HepG2 (cell line): ENCODE data around the gene MAGI1. TPM values are rescaled to one million over a fixed set of nuclear protein-coding genes. Genes with fewer than 3 reads are reported as not detected.

Experiments
- ATAC-seq: fragments of 200-7000 bp; cut with Tn5 transposase; 3 replicates; pipeline ENCODE4 v1.9.1; 2020; ENCODE audit warnings: mild to moderate bottlenecking, moderate library complexity
- BruUV-seq: library from RNA; stranded (reverse); fragments of 400-500 nt; replicated peaks from 2 replicates; lab custom pipeline; 2021; lab: Mats Ljungman, UMichigan
- CTCF ChIA-PET: fragments of 300-600 bp; formaldehyde crosslinking; extraction: SDS; loops from one replicate; lab custom pipeline; 2021; ENCODE audit warnings: low total read pairs, inconsistent platforms, low intra/inter-chr PET ratio; lab: Yijun Ruan, JAX
- POLR2A ChIA-PET: fragments of 350-600 bp; sonication (Branson Sonifier 250); formaldehyde crosslinking; loops from one replicate; lab custom pipeline; 2020; ENCODE audit warnings: antibody characterized with exemption, inconsistent platforms; lab: Yijun Ruan, JAX
- DNase-seq: peaks from one replicate; pipeline ENCODE4 v3.0.0-alpha.2; 2015; ENCODE audit warnings: low spot score
- FAIRE-seq: peaks from 3 replicates; lab custom pipeline; 2011; peaks lifted over from hg19 to GRCh38; lab: Jason Lieb, UNC
- H2AFZ ChIP-seq: one replicate; pipeline ENCODE4 v1.6.1; 2011; ENCODE audit warnings: low read length, inconsistent platforms
- H3K27ac ChIP-seq: fragments of 300-600 bp; 3 replicates; pipeline ENCODE4 v1.8.0; 2011; ENCODE audit warnings: mixed run types, mild to moderate bottlenecking, mixed read lengths, low read length, inconsistent platforms; ENCODE audit not compliant: insufficient read depth; ENCODE audit errors: extremely low read length
- H3K27me3 ChIP-seq, 2 experiments: fragments of 200-600 bp in 1 of 2; 2 replicates in 1 of 2; 3 replicates in 1 of 2; pipeline versions ENCODE4 v1.6.0 to v1.8.0; 2011; ENCODE audit warnings: low read length in 2 of 2, mild to moderate bottlenecking in 2 of 2, moderate library complexity in 2 of 2, inconsistent platforms in 1 of 2; ENCODE audit not compliant: insufficient read depth in 2 of 2, control insufficient read depth in 1 of 2
- H3K36me3 ChIP-seq, 2 experiments: fragments of 200-600 bp in 1 of 2; replicated peaks in 1 of 2; 2 replicates in 1 of 2; 3 replicates in 1 of 2; pipeline versions ENCODE4 v1.5.1 to v1.8.0; 2011; ENCODE audit warnings: low read length in 2 of 2, inconsistent platforms in 1 of 2; ENCODE audit not compliant: insufficient read depth in 2 of 2, control insufficient read depth in 1 of 2
- H3K4me1 ChIP-seq: 2 replicates; pipeline ENCODE4 v1.5.1; 2012; ENCODE audit warnings: low read length, inconsistent platforms; ENCODE audit not compliant: insufficient read depth
- H3K4me2 ChIP-seq: 2 replicates; pipeline ENCODE4 v1.6.0; 2011; ENCODE audit warnings: low read depth, low read length, inconsistent platforms
- H3K4me3 ChIP-seq, 3 experiments: fragments of 200-600 bp in 1 of 3; sonication (generic), shearing (Covaris generic) in 1 of 3; replicated peaks in 1 of 3; 2 replicates each; pipeline ENCODE4 v1.5.1; 2011 to 2016; ENCODE audit warnings: low read length in 3 of 3, inconsistent platforms in 2 of 3, low read depth in 2 of 3, mild to moderate bottlenecking in 2 of 3, control low read depth in 1 of 3, mixed read lengths in 1 of 3; ENCODE audit not compliant: insufficient read depth in 1 of 3
- H3K79me2 ChIP-seq: one replicate; pipeline ENCODE4 v1.6.1; 2011; ENCODE audit warnings: low read length, inconsistent platforms; ENCODE audit not compliant: insufficient read depth
- H3K9ac ChIP-seq: 2 replicates; pipeline ENCODE4 v1.6.0; 2011; ENCODE audit warnings: mild to moderate bottlenecking, low read depth, low read length, inconsistent platforms; ENCODE audit not compliant: insufficient read depth
- H3K9me3 ChIP-seq: 2 replicates; pipeline ENCODE4 v1.5.1; 2012; ENCODE audit warnings: mild to moderate bottlenecking, low read length
- H4K20me1 ChIP-seq: 2 replicates; pipeline ENCODE4 v1.6.0; 2011; ENCODE audit warnings: inconsistent platforms, mild to moderate bottlenecking, low read length, moderate library complexity; ENCODE audit not compliant: insufficient read depth
- GFI1 ChIP-seq: sonication (generic); formaldehyde crosslinking; IDR thresholded peaks from 2 replicates; pipeline ENCODE4 v1.5.0; 2020; ENCODE audit warnings: missing genetic modification reagents, mild to moderate bottlenecking, borderline replicate concordance
- NFIB ChIP-seq: sonication (generic); formaldehyde crosslinking; IDR thresholded peaks from 2 replicates; pipeline ENCODE4 v1.9.0; 2021; ENCODE audit warnings: missing genetic modification reagents, mild to moderate bottlenecking, borderline replicate concordance
- NFIC ChIP-seq: IDR thresholded peaks from 2 replicates; pipeline ENCODE4 v1.6.1; 2012; ENCODE audit warnings: mild to moderate bottlenecking, low read length, inconsistent platforms
- PPARG ChIP-seq: conservative IDR thresholded peaks from 2 replicates; pipeline ENCODE4 v1.6.1; 2016; ENCODE audit warnings: missing biosample characterization, missing genetic modification reagents
- RXRA ChIP-seq: sonication (generic); formaldehyde crosslinking; IDR thresholded peaks from 2 replicates; pipeline ENCODE4 v1.5.1; 2020; ENCODE audit warnings: missing genetic modification reagents
- SKI ChIP-seq: fragments of 450-650 bp; IDR thresholded peaks from one replicate; pipeline ENCODE4 v1.6.1; 2018; ENCODE audit warnings: mild to moderate bottlenecking; ENCODE audit not compliant: partially characterized antibody
- SNAPC2 ChIP-seq: sonication (generic); formaldehyde crosslinking; IDR thresholded peaks from 2 replicates; pipeline ENCODE4 v1.8.1; 2022; ENCODE audit warnings: mild to moderate bottlenecking, missing genetic modification reagents
- SRSF9 ChIP-seq: fragments of 200-400 bp; formaldehyde crosslinking; IDR thresholded peaks from 2 replicates; pipeline ENCODE4 v1.6.1; 2018; ENCODE audit warnings: borderline replicate concordance, mild to moderate bottlenecking, low read depth, low read length; ENCODE audit not compliant: insufficient read depth, poor library complexity, severe bottlenecking
- TGIF2 ChIP-seq: IDR thresholded peaks from 2 replicates; pipeline ENCODE4 v1.6.1; 2016; ENCODE audit warnings: control low read depth, missing compliant biosample characterization
- ZNF124 ChIP-seq: sonication (generic); formaldehyde crosslinking; IDR thresholded peaks from 2 replicates; pipeline ENCODE4 v1.4.0; 2020; ENCODE audit warnings: missing genetic modification reagents
- ZNF253 ChIP-seq: sonication (generic); formaldehyde crosslinking; IDR thresholded peaks from 2 replicates; pipeline ENCODE4 v1.8.0; 2022; ENCODE audit warnings: mild to moderate bottlenecking, missing genetic modification reagents, borderline replicate concordance
- ZNF263 ChIP-seq: sonication (generic); formaldehyde crosslinking; IDR thresholded peaks from 2 replicates; pipeline ENCODE4 v1.4.0; 2020; ENCODE audit warnings: missing genetic modification reagents
- ZNF33B ChIP-seq: sonication (generic); formaldehyde crosslinking; IDR thresholded peaks from 2 replicates; pipeline ENCODE4 v1.5.1; 2020; ENCODE audit warnings: mild to moderate bottlenecking, missing genetic modification reagents
- ZNF441 ChIP-seq: sonication (generic); formaldehyde crosslinking; IDR thresholded peaks from 2 replicates; pipeline ENCODE4 v1.7.0; 2021; ENCODE audit warnings: missing genetic modification reagents, borderline replicate concordance
- ZNF776 ChIP-seq: sonication (generic); formaldehyde crosslinking; IDR thresholded peaks from 2 replicates; pipeline ENCODE4 v1.4.0; 2020; ENCODE audit warnings: mild to moderate bottlenecking, missing genetic modification reagents
- WGBS: methylation state at CpG from one replicate; pipeline ENCODE4 v1.1.6; 2017; ENCODE audit warnings: low lambda C conversion rate; 5-methylcytosine and 5-hydroxymethylcytosine counted together
- in situ Hi-C: cut with HindIII; loops from 2 replicates; pipeline ENCODE4 v1.10.0; 2017; ENCODE audit warnings: low pct_unique_long_range_greater_than_20kb; ENCODE audit not compliant: extremely low pct_ligation_motif_present
- intact Hi-C: fragments of 100-400 bp; cut with micrococcal nuclease; formaldehyde crosslinking; loops from one replicate; pipeline ENCODE4 v1.10.0; 2022; ENCODE audit not compliant: unreplicated experiment
- polyA plus RNA-seq, 8 experiments: library from polyadenylated mRNA; depleted of rRNA in 3 of 8; stranded (reverse) in 7 of 8; unstranded in 1 of 8; fragments of >200 nt; fragmentation: Illumina TruSeq in 4 of 8; extraction: Trizol in 4 of 8; gene quantifications; 2 replicates each; pipeline versions ENCODE4 v1.2.1 to v1.2.3, GENCODE V29; 2011 to 2016; ENCODE audit warnings: low read depth in 4 of 8, missing spikeins in 1 of 8, mixed read lengths in 1 of 8; ENCODE audit not compliant: insufficient read depth in 1 of 8
- total RNA-seq, 5 experiments: library from RNA; depleted of rRNA; stranded (reverse); fragments of >200 nt; fragmentation: Illumina TruSeq; extraction: Trizol; gene quantifications; 2 replicates each; pipeline ENCODE4 v1.2.3, GENCODE V29; 2016; ENCODE audit warnings: low read depth in 1 of 5
- TF ChIP-seq, protein P1 (sequence below): sonication (generic); formaldehyde crosslinking; conservative IDR thresholded peaks from 2 replicates; pipeline ENCODE4 v1.8.0; 2022; ENCODE audit warnings: mild to moderate bottlenecking, moderate library complexity, missing genetic modification reagents
- TF ChIP-seq, protein P2 (sequence below): fragments of 450-650 bp; IDR thresholded peaks from 2 replicates; pipeline ENCODE4 v1.6.1; 2017; ENCODE audit warnings: mild to moderate bottlenecking
- TF ChIP-seq, protein P3 (sequence below): sonication (generic); formaldehyde crosslinking; IDR thresholded peaks from 2 replicates; pipeline ENCODE4 v1.4.0; 2020; ENCODE audit warnings: mild to moderate bottlenecking, missing genetic modification reagents, borderline replicate concordance
- TF ChIP-seq, protein P4 (sequence below): sonication (generic); formaldehyde crosslinking; IDR thresholded peaks from 2 replicates; pipeline ENCODE4 v1.5.1; 2020; ENCODE audit warnings: mild to moderate bottlenecking, missing genetic modification reagents, moderate library complexity

The MAGI1 gene
- total and polyA plus RNA-seq, 2 of the 13 experiments (the other 11 are each of a cell fraction or from before 2014, with no cell fraction given) = 22.2 to 26.0 TPM

DNA sequence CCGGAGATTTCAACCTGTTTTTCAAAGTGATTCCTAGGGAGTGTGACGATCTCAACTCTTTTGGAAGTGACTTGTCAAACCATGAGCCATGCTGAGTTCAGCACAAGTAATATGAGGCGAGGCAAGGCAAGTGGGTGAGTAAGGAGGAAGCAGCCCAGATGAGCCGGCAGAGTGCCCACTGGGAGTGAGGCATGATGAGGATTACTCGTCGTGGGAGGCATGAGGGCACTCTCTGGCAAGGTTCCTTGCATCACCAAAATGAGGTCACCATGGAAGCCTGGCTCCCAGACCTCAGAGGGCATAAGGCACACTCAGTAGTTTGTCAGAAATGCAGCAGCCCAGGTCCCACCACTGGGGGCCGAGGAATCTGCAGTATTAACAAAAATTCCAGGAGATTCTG, 636.1 kb downstream of the MAGI1 start:
- no peaks in the 10 kb centered on the region for H3K27me3 ChIP-seq
- H2AFZ ChIP-seq = no peak overlapping the region
- WGBS = 95% methylated on average over 7 of the region's 7 CpGs
- CTCF ChIA-PET = no interaction called here
- no peak for TF ChIP-seq SKI
- TF ChIP-seq ZNF441 = no peak
- TF ChIP-seq TGIF2 (CRISPR knock-in tag) = no peak
- no peak for TF ChIP-seq NFIC
- TF ChIP-seq ZNF263 (CRISPR knock-in tag) = no peak
- no peak for TF ChIP-seq ZNF253 (CRISPR knock-in tag)
- TF ChIP-seq PPARG = no peak
- TF ChIP-seq GFI1 (CRISPR knock-in tag) = no peak
- TF ChIP-seq ZNF776 (CRISPR knock-in tag) = no peak
- TF ChIP-seq, protein P1, sequence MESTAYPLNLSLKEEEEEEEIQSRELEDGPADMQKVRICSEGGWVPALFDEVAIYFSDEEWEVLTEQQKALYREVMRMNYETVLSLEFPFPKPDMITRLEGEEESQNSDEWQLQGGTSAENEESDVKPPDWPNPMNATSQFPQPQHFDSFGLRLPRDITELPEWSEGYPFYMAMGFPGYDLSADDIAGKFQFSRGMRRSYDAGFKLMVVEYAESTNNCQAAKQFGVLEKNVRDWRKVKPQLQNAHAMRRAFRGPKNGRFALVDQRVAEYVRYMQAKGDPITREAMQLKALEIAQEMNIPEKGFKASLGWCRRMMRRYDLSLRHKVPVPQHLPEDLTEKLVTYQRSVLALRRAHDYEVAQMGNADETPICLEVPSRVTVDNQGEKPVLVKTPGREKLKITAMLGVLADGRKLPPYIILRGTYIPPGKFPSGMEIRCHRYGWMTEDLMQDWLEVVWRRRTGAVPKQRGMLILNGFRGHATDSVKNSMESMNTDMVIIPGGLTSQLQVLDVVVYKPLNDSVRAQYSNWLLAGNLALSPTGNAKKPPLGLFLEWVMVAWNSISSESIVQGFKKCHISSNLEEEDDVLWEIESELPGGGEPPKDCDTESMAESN (CRISPR knock-in tag) = no peak
- TF ChIP-seq, protein P2, sequence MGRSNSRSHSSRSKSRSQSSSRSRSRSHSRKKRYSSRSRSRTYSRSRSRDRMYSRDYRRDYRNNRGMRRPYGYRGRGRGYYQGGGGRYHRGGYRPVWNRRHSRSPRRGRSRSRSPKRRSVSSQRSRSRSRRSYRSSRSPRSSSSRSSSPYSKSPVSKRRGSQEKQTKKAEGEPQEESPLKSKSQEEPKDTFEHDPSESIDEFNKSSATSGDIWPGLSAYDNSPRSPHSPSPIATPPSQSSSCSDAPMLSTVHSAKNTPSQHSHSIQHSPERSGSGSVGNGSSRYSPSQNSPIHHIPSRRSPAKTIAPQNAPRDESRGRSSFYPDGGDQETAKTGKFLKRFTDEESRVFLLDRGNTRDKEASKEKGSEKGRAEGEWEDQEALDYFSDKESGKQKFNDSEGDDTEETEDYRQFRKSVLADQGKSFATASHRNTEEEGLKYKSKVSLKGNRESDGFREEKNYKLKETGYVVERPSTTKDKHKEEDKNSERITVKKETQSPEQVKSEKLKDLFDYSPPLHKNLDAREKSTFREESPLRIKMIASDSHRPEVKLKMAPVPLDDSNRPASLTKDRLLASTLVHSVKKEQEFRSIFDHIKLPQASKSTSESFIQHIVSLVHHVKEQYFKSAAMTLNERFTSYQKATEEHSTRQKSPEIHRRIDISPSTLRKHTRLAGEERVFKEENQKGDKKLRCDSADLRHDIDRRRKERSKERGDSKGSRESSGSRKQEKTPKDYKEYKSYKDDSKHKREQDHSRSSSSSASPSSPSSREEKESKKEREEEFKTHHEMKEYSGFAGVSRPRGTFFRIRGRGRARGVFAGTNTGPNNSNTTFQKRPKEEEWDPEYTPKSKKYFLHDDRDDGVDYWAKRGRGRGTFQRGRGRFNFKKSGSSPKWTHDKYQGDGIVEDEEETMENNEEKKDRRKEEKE = no peak
- TF ChIP-seq ZNF124 (CRISPR knock-in tag) = no peak
- no peak for TF ChIP-seq SNAPC2 (CRISPR knock-in tag)
- no peak for TF ChIP-seq NFIB (CRISPR knock-in tag)
- TF ChIP-seq, protein P3, sequence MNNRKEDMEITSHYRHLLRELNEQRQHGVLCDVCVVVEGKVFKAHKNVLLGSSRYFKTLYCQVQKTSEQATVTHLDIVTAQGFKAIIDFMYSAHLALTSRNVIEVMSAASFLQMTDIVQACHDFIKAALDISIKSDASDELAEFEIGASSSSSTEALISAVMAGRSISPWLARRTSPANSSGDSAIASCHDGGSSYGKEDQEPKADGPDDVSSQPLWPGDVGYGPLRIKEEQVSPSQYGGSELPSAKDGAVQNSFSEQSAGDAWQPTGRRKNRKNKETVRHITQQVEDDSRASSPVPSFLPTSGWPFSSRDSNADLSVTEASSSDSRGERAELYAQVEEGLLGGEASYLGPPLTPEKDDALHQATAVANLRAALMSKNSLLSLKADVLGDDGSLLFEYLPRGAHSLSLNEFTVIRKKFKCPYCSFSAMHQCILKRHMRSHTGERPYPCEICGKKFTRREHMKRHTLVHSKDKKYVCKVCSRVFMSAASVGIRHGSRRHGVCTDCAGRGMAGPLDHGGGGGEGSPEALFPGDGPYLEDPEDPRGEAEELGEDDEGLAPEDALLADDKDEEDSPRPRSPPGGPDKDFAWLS (CRISPR knock-in tag) = no peak
- TF ChIP-seq, protein P4, sequence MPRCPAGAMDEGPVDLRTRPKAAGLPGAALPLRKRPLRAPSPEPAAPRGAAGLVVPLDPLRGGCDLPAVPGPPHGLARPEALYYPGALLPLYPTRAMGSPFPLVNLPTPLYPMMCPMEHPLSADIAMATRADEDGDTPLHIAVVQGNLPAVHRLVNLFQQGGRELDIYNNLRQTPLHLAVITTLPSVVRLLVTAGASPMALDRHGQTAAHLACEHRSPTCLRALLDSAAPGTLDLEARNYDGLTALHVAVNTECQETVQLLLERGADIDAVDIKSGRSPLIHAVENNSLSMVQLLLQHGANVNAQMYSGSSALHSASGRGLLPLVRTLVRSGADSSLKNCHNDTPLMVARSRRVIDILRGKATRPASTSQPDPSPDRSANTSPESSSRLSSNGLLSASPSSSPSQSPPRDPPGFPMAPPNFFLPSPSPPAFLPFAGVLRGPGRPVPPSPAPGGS (CRISPR knock-in tag) = no peak
- TF ChIP-seq RXRA = no peak
- TF ChIP-seq SRSF9 = no peak
- TF ChIP-seq ZNF33B (CRISPR knock-in tag) = no peak
- TF ChIP-seq, all 625 proteins: peak for 0
- in situ Hi-C loops = loop anchor here (25.0 kb wide), 1 partner anchor 865 kb away; no protein-coding TSS in a partner anchor
- no peak overlapping the region for H3K9ac ChIP-seq
- FAIRE-seq = no peak
- no peaks in the 10 kb centered on the region for H4K20me1 ChIP-seq
- peaks cover 0 to 2% of the 10 kb centered on the region in 2 experiments; a peak in 3 of 5 replicates for H3K36me3 ChIP-seq
- H3K4me2 ChIP-seq = no peak overlapping the region
- H3K79me2 ChIP-seq = no peaks in the 10 kb centered on the region
- POLR2A ChIA-PET = no interaction called here
- intact Hi-C loops = no loop called here
- no TSS peak for BruUV-seq
- H3K9me3 ChIP-seq = no peaks in the 10 kb centered on the region
- peaks cover 9% of the 10 kb centered on the region for H3K4me1 ChIP-seq
- no peak overlapping the region for H3K4me3 ChIP-seq
- no peak for ATAC-seq
- no peak overlapping the region for H3K27ac ChIP-seq
- DNase-seq = no peak
